Fibroblast of lung (primary cell): ENCODE data around the gene IGF1R. TPM values are rescaled to one million over a fixed set of nuclear protein-coding genes. Genes with fewer than 3 reads are reported as not detected.

ENCODE experiments used
- DNase-seq, 2 donors: peaks; one replicate each; pipeline versions ENCODE4 v3.0.0 to v3.0.0-alpha.2; 2010; ENCODE audit warnings: low read depth in 2 of 2
- H2AFZ ChIP-seq: 2 replicates; pipeline ENCODE4 v1.5.1; 2012; ENCODE audit warnings: low read length, control low read depth, inconsistent platforms
- H3K27ac ChIP-seq: 2 replicates; pipeline ENCODE4 v1.5.1; 2011; ENCODE audit warnings: low read length, control low read depth; ENCODE audit not compliant: insufficient read depth
- H3K27me3 ChIP-seq: 2 replicates; pipeline ENCODE4 v1.5.1; 2011; ENCODE audit warnings: mild to moderate bottlenecking, low read length; ENCODE audit not compliant: control insufficient read depth, insufficient read depth
- H3K36me3 ChIP-seq: 2 replicates; pipeline ENCODE4 v1.5.1; 2011; ENCODE audit warnings: low read length; ENCODE audit not compliant: control insufficient read depth, insufficient read depth
- H3K4me1 ChIP-seq: 2 replicates; pipeline ENCODE4 v1.5.1; 2011; ENCODE audit warnings: low read length; ENCODE audit not compliant: control insufficient read depth, insufficient read depth; ENCODE audit errors: extremely low read depth
- H3K4me2 ChIP-seq: 2 replicates; pipeline ENCODE4 v1.5.1; 2011; ENCODE audit warnings: low read length, control low read depth; ENCODE audit not compliant: insufficient read depth; ENCODE audit errors: extremely low read depth
- H3K4me3 ChIP-seq, 4 experiments: fragments of 200-600 bp in 1 of 4; sonication (generic) in 1 of 4; replicated peaks in 1 of 4; 2 replicates each; pipeline ENCODE4 v1.5.1; 2011 to 2016; ENCODE audit warnings: low read length in 4 of 4, low read depth in 3 of 4, mild to moderate bottlenecking in 3 of 4, control low read depth in 2 of 4, inconsistent platforms in 1 of 4, mixed read lengths in 1 of 4; ENCODE audit not compliant: insufficient read depth in 1 of 4; ENCODE audit errors: control extremely low read depth in 1 of 4
- H3K79me2 ChIP-seq: 2 replicates; pipeline ENCODE4 v1.5.1; 2012; ENCODE audit warnings: mild to moderate bottlenecking, low read length, inconsistent platforms; ENCODE audit not compliant: control insufficient read depth, insufficient read depth
- H3K9ac ChIP-seq: 2 replicates; pipeline ENCODE4 v1.5.1; 2011; ENCODE audit warnings: mild to moderate bottlenecking, low read length, control low read depth; ENCODE audit not compliant: insufficient read depth
- H3K9me3 ChIP-seq: 2 replicates; pipeline ENCODE4 v1.5.1; 2012; ENCODE audit warnings: low read depth, low read length; ENCODE audit not compliant: control insufficient read depth, insufficient read depth
- H4K20me1 ChIP-seq: 2 replicates; pipeline ENCODE4 v1.5.1; 2011; ENCODE audit warnings: low read length; ENCODE audit not compliant: control insufficient read depth, insufficient read depth; ENCODE audit errors: extremely low read depth
- CTCF ChIP-seq, 2 donors: IDR thresholded peaks in 1 of 2; conservative IDR thresholded peaks in 1 of 2; 1 replicate in 1 of 2; 2 replicates in 1 of 2; pipeline ENCODE4 v1.5.1; 2011 to 2012; ENCODE audit warnings: low read length in 2 of 2, control low read depth in 1 of 2, inconsistent platforms in 1 of 2, low read depth in 1 of 2, mild to moderate bottlenecking in 1 of 2
- EZH2 ChIP-seq: IDR thresholded peaks from 2 replicates; pipeline ENCODE4 v1.5.1; 2012; ENCODE audit warnings: low read length, control low read depth, mild to moderate bottlenecking; ENCODE audit errors: missing control alignments
- polyA plus RNA-seq, 2 donors: library from polyadenylated mRNA; depleted of rRNA in 1 of 2; stranded (reverse) in 1 of 2; unstranded in 1 of 2; fragments of >200 nt; gene quantifications; 2 replicates each; pipeline ENCODE4 v1.2.1, GENCODE V29; 2011 to 2012; ENCODE audit warnings: missing spikeins in 1 of 2
- total RNA-seq: library from RNA; depleted of rRNA; stranded (reverse); fragments of >200 nt; gene quantifications from 2 replicates; pipeline ENCODE4 v1.2.1, GENCODE V29; 2014

The IGF1R gene
- total and polyA plus RNA-seq, 2 donors (not counting 1 experiment from before 2014, with no cell fraction given): 14.6 to 28.6 TPM

GRCh38 chr15:98842973-98843285 lies 194.6 kb downstream of the IGF1R start:
- Histone ChIP-seq H3K4me2 (no peak overlapping the region), H4K20me1 (no peaks in the 10 kb centered on the region)

GRCh38 chr15:98843844-98844243 lies 195.5 kb downstream of the IGF1R start:
- H3K79me2 ChIP-seq: peaks cover 5% of the 10 kb centered on the region
- no peaks in the 10 kb centered on the region for H3K9me3 ChIP-seq
- TF ChIP-seq CTCF (conservative IDR thresholded peaks at IDR 0.05 in 1 of 2, IDR thresholded peaks at IDR 0.05 in 1 of 2; ENCODE audit: low read depth in 1 of 2, low read length in 2 of 2) (no peak), EZH2 (no peak)
- no peaks in the 10 kb centered on the region for H3K27me3 ChIP-seq
- H2AFZ ChIP-seq: no peak overlapping the region
- no peaks in the 10 kb centered on the region for H3K36me3 ChIP-seq
- H3K27ac ChIP-seq: no peak overlapping the region
- H3K4me1 ChIP-seq: peaks cover 2% of the 10 kb centered on the region
- no peaks in the 10 kb centered on the region for H4K20me1 ChIP-seq
- DNase-seq: no peak
- no peak overlapping the region for H3K4me3 ChIP-seq
- no peak overlapping the region for H3K4me2 ChIP-seq
- H3K9ac ChIP-seq: no peak overlapping the region

More at GRCh38 chr15:98842973-98843285, 194.6 kb downstream of the IGF1R start:
- Histone ChIP-seq H3K36me3 (no peaks in the 10 kb centered on the region), H3K27me3 (no peaks in the 10 kb centered on the region), H3K4me3 (no peak overlapping the region), H3K79me2 (peaks cover 5% of the 10 kb centered on the region), H3K9me3 (no peaks in the 10 kb centered on the region), H3K4me1 (peaks cover 2% of the 10 kb centered on the region), H3K9ac (no peak overlapping the region), H2AFZ (no peak overlapping the region), H3K27ac (no peak overlapping the region)
- TF ChIP-seq EZH2 (no peak), CTCF (conservative IDR thresholded peaks at IDR 0.05 in 1 of 2, IDR thresholded peaks at IDR 0.05 in 1 of 2; ENCODE audit: low read depth in 1 of 2, low read length in 2 of 2) (no peak)
- no peak for DNase-seq

GRCh38 chr15:98844261-98844660 lies 195.9 kb downstream of the IGF1R start:
- Histone ChIP-seq H2AFZ (no peak overlapping the region), H3K4me3 (no peak overlapping the region), H3K36me3 (no peaks in the 10 kb centered on the region), H3K9ac (no peak overlapping the region), H3K4me2 (no peak overlapping the region), H3K79me2 (peaks cover 5% of the 10 kb centered on the region), H3K4me1 (peaks cover 2% of the 10 kb centered on the region), H3K27ac (no peak overlapping the region), H3K27me3 (no peaks in the 10 kb centered on the region), H4K20me1 (no peaks in the 10 kb centered on the region), H3K9me3 (no peaks in the 10 kb centered on the region)
- no peak for TF ChIP-seq EZH2
- no peak for DNase-seq
